Trophoblast cell (in vitro differentiated cells and primary cell): ENCODE data around the gene MAST4.

Experiments used
- DNase-seq, 2 donors: peaks; one replicate each; pipeline ENCODE4 v3.0.0-alpha.2; 2016
- H2AFZ ChIP-seq: 2 replicates; pipeline ENCODE4 v1.6.1; 2013; ENCODE audit warnings: low read length, moderate library complexity, mild to moderate bottlenecking; ENCODE audit not compliant: insufficient read depth, poor library complexity
- H2AK5ac ChIP-seq: 2 replicates; pipeline ENCODE4 v1.6.1; 2013; ENCODE audit warnings: mild to moderate bottlenecking, low read length
- H2BK120ac ChIP-seq: 2 replicates; pipeline ENCODE4 v1.6.1; 2013; ENCODE audit warnings: low read length, mild to moderate bottlenecking, moderate library complexity; ENCODE audit not compliant: insufficient read depth, poor library complexity
- H2BK12ac ChIP-seq: 2 replicates; pipeline ENCODE4 v1.6.1; 2013; ENCODE audit warnings: mild to moderate bottlenecking, low read length, moderate library complexity
- H2BK5ac ChIP-seq: 2 replicates; pipeline ENCODE4 v1.6.1; 2013; ENCODE audit warnings: low read length, low read depth, moderate library complexity, mild to moderate bottlenecking; ENCODE audit not compliant: poor library complexity
- H3K14ac ChIP-seq: 2 replicates; pipeline ENCODE4 v1.6.1; 2013; ENCODE audit warnings: mild to moderate bottlenecking, low read length
- H3K18ac ChIP-seq: 2 replicates; pipeline ENCODE4 v1.6.1; 2013; ENCODE audit warnings: mild to moderate bottlenecking, low read length
- H3K23ac ChIP-seq: 2 replicates; pipeline ENCODE4 v1.6.1; 2013; ENCODE audit warnings: low read length
- H3K27ac ChIP-seq: 2 replicates; pipeline ENCODE4 v1.5.1; 2013; ENCODE audit warnings: low read depth, mild to moderate bottlenecking, inconsistent platforms, low read length, moderate library complexity
- H3K27me3 ChIP-seq: 2 replicates; pipeline ENCODE4 v1.6.1; 2013; ENCODE audit warnings: inconsistent platforms, mild to moderate bottlenecking, low read length, moderate library complexity; ENCODE audit not compliant: insufficient read depth
- H3K36me3 ChIP-seq, 2 experiments: 1 replicate in 1 of 2; 2 replicates in 1 of 2; pipeline ENCODE4 v1.6.1; 2013; ENCODE audit warnings: low read length in 2 of 2, mild to moderate bottlenecking in 2 of 2, moderate library complexity in 1 of 2; ENCODE audit not compliant: insufficient read depth in 2 of 2, control insufficient read depth in 1 of 2
- H3K4ac ChIP-seq: 2 replicates; pipeline ENCODE4 v1.6.1; 2013; ENCODE audit warnings: low read depth, mild to moderate bottlenecking, low read length, moderate library complexity
- H3K4me1 ChIP-seq, 2 experiments: 1 replicate in 1 of 2; 2 replicates in 1 of 2; pipeline ENCODE4 v1.6.1; 2013; ENCODE audit warnings: low read length in 2 of 2, mild to moderate bottlenecking in 2 of 2, moderate library complexity in 1 of 2; ENCODE audit not compliant: insufficient read depth in 2 of 2, control insufficient read depth in 1 of 2
- H3K4me2 ChIP-seq: 2 replicates; pipeline ENCODE4 v1.6.1; 2013; ENCODE audit warnings: inconsistent platforms, mild to moderate bottlenecking, low read length, moderate library complexity
- H3K4me3 ChIP-seq: 2 replicates; pipeline ENCODE4 v1.5.1; 2013; ENCODE audit warnings: mild to moderate bottlenecking, low read depth, low read length, inconsistent platforms
- H3K79me1 ChIP-seq: one replicate; pipeline ENCODE4 v1.6.1; 2013; ENCODE audit warnings: low read length
- H3K79me2 ChIP-seq: 2 replicates; pipeline ENCODE4 v1.6.1; 2013; ENCODE audit warnings: low read length, mild to moderate bottlenecking; ENCODE audit not compliant: control insufficient read depth, insufficient read depth, poor library complexity
- H3K9ac ChIP-seq: 2 replicates; pipeline ENCODE4 v1.6.1; 2013; ENCODE audit warnings: mild to moderate bottlenecking, low read length
- H3K9me3 ChIP-seq: 2 replicates; pipeline ENCODE4 v1.6.1; 2013; ENCODE audit warnings: low read depth, mild to moderate bottlenecking, control low read depth, inconsistent platforms, low read length; ENCODE audit not compliant: insufficient read depth
- H4K12ac ChIP-seq: 2 replicates; pipeline ENCODE4 v1.6.1; 2013; ENCODE audit warnings: low read depth, mild to moderate bottlenecking, low read length, moderate library complexity
- H4K8ac ChIP-seq: 2 replicates; pipeline ENCODE4 v1.6.1; 2013; ENCODE audit warnings: low read depth, mild to moderate bottlenecking, low read length, moderate library complexity
- H4K91ac ChIP-seq: one replicate; pipeline ENCODE4 v1.6.1; 2013; ENCODE audit warnings: low read depth, mild to moderate bottlenecking, low read length, moderate library complexity
- WGBS: extraction: QIAGEN DNeasy Blood & Tissue Kit; methylation state at CpG from one replicate; pipeline ENCODE4 v1.1.7; 2013; ENCODE audit warnings: missing lambda C conversion rate; ENCODE audit not compliant: insufficient read length, insufficient coverage; ENCODE audit errors: extremely low coverage; 5-methylcytosine and 5-hydroxymethylcytosine counted together

Gene MAST4

DNA sequence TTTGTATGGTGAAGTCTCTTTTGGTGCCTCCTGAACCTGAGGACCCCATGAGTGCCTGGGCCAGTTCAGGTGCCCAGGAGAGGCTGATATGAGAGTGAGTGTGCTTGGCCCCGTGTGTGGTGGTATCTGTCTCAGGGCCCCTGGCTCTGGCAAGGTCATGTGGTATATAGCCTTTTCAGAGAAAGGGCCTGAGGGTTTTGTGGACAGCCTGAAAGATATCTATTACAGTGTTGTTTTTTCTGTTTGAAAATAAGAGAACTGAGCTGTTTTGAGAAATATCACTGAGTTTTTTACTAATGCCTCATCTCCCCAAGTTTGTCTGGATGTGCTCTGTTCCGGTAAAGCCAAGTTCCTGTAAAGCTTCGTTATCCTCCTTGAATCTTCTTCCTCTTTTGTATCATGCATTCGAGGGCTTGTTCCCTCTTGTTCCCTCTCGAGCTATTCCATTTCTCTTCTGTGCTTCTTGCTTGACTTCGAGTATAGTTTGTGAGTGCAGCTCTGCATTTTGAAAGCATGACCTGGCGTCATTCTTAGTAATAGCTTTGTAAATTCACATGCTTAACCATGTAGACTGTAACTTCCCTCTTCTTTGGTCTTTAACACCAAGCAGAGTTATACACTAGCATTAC lies 122.3 kb downstream of the MAST4 start:
- H3K14ac ChIP-seq: no peak overlapping the region
- WGBS: no CpG with 5 or more reads among the region's 7 CpGs
- H3K4me2 ChIP-seq: no peak overlapping the region
- H4K8ac ChIP-seq: no peak overlapping the region
- no peak overlapping the region for H3K9ac ChIP-seq
- no peak overlapping the region for H2AFZ ChIP-seq
- no peak overlapping the region for H3K27ac ChIP-seq
- H3K18ac ChIP-seq: no peak overlapping the region
- no peaks in the 10 kb centered on the region for H3K79me1 ChIP-seq
- no peak overlapping the region for H3K4ac ChIP-seq
- H3K4me1 ChIP-seq: peaks cover 0 to 7% of the 10 kb centered on the region in 2 experiments
- H3K79me2 ChIP-seq: no peaks in the 10 kb centered on the region
- H3K23ac ChIP-seq: no peak overlapping the region
- no peak overlapping the region for H2BK120ac ChIP-seq
- no peak overlapping the region for H2AK5ac ChIP-seq
- H3K27me3 ChIP-seq: no peaks in the 10 kb centered on the region
- no peak overlapping the region for H4K12ac ChIP-seq
- H3K4me3 ChIP-seq: no peak overlapping the region
- H3K9me3 ChIP-seq: no peaks in the 10 kb centered on the region
- no peak overlapping the region for H4K91ac ChIP-seq
- H3K36me3 ChIP-seq: no peaks in the 10 kb centered on the region
- no peak overlapping the region for H2BK5ac ChIP-seq
- H2BK12ac ChIP-seq: no peak overlapping the region
- no peak for DNase-seq

DNA sequence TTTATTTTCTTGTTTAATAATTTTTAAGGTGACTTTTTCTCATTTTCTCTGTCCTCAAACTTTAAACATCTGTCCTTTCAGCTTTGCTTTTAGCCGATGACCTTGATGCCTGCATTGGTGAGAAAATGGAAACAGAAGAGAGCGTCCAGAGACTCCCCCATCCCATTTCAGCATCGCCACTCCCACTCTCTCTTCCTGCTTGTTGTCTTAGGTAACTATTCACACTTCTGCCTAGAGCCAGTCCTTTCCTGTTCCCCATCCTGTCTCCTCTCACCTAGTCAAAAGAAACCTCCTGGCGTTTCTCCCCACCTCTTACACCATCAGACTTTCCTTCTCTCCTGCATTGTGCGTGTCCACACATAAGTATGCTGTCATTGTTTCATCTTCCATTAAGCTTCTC lies 124.6 kb downstream of the MAST4 start:
- Histone ChIP-seq H4K91ac (no peak overlapping the region), H2AK5ac (no peak overlapping the region), H3K14ac (no peak overlapping the region), H2AFZ (no peak overlapping the region), H2BK12ac (no peak overlapping the region), H3K23ac (no peak overlapping the region), H3K4me2 (no peak overlapping the region), H2BK5ac (no peak overlapping the region), H3K27me3 (no peaks in the 10 kb centered on the region), H4K12ac (no peak overlapping the region), H3K79me2 (no peaks in the 10 kb centered on the region), H3K9me3 (no peaks in the 10 kb centered on the region), H3K79me1 (no peaks in the 10 kb centered on the region), H3K4ac (no peak overlapping the region), H4K8ac (no peak overlapping the region), H3K36me3 (no peaks in the 10 kb centered on the region), H3K4me1 (peaks cover 0 to 4% of the 10 kb centered on the region in 2 experiments), H3K27ac (no peak overlapping the region), H3K18ac (no peak overlapping the region), H2BK120ac (no peak overlapping the region), H3K4me3 (no peak overlapping the region), H3K9ac (no peak overlapping the region)
- no peak for DNase-seq
- WGBS: no CpG with 5 or more reads among the region's 5 CpGs

DNA sequence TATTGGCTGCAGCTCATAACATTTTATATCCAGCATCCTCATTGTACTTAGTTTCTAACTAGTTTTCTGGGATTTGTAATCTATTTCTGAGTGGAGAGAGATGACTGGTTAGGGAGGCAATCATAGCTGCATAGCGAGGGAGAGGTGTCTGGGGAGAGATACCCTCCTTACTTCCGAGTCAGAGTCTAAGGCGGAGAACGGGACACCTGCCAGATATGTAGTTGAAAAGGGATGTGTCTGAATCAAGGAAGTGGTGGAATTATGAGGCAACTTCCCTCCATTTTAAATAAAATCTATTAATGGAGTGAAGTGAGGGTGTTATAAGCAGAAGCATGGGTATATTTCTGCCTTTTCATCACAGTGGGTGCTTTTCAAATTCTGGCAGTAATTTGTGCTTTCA lies 126.5 kb downstream of the MAST4 start:
- no CpG with 5 or more reads among the region's 4 CpGs for WGBS
- Histone ChIP-seq H3K4me3 (no peak overlapping the region), H3K79me2 (no peaks in the 10 kb centered on the region), H3K27ac (no peak overlapping the region), H3K36me3 (no peaks in the 10 kb centered on the region), H3K23ac (no peak overlapping the region), H3K14ac (no peak overlapping the region), H3K18ac (no peak overlapping the region), H4K12ac (no peak overlapping the region), H2AK5ac (no peak overlapping the region), H3K9ac (no peak overlapping the region), H3K4me2 (no peak overlapping the region), H2AFZ (no peak overlapping the region), H4K91ac (no peak overlapping the region), H4K8ac (no peak overlapping the region), H3K27me3 (no peaks in the 10 kb centered on the region), H2BK12ac (no peak overlapping the region), H3K4ac (no peak overlapping the region), H2BK120ac (no peak overlapping the region), H2BK5ac (no peak overlapping the region), H3K4me1 (peaks cover 0 to 4% of the 10 kb centered on the region in 2 experiments), H3K79me1 (no peaks in the 10 kb centered on the region), H3K9me3 (no peaks in the 10 kb centered on the region)
- no peak for DNase-seq

DNA sequence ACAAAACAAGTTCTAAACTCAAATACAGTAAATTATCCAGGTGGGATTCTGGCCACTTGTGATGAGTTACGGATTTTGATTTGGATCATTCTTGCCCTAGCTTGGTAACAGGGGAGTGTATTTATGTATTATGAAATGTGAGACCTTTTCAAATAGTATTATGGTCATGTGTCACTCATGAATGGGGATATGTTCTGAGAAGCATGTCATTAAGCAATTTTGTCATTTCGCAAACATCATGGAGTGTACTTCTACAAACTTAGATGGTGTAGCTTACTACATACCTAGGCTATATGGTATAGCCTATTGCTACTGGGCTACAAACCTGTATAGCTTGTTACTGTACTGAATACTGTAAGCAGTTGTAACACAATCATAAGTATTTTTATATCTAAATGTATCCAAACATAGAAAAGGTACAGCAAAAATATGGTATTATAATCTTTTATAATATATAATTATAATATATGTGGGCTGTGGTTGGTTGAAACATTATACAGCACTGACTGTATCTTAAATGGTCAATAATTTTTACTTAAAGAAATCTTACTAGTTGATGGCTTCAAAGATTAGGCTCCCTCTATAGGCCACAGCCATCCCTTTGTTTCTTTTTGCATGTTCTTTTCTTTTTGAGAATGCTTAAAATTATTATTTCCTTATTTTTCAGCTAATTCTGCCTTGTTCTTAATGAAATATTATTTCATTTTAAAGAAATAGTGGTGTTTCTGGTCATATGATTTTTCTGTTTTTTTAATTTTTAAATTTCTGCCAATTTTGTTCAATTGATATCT lies 128.4 kb downstream of the MAST4 start:
- Histone ChIP-seq H3K27me3 (no peaks in the 10 kb centered on the region), H3K4me3 (no peak overlapping the region), H2AFZ (no peak overlapping the region), H3K23ac (no peak overlapping the region), H4K12ac (no peak overlapping the region), H3K4ac (no peak overlapping the region), H4K8ac (no peak overlapping the region), H3K36me3 (no peaks in the 10 kb centered on the region), H2BK12ac (no peak overlapping the region), H3K4me1 (no peaks in the 10 kb centered on the region), H4K91ac (no peak overlapping the region), H3K4me2 (no peak overlapping the region), H3K79me2 (no peaks in the 10 kb centered on the region), H3K18ac (no peak overlapping the region), H3K9ac (no peak overlapping the region), H2BK120ac (no peak overlapping the region), H2AK5ac (no peak overlapping the region), H3K14ac (no peak overlapping the region), H2BK5ac (no peak overlapping the region), H3K27ac (no peak overlapping the region), H3K79me1 (no peaks in the 10 kb centered on the region), H3K9me3 (no peaks in the 10 kb centered on the region)
- WGBS: no CpG with 5 or more reads among the region's 2 CpGs
- peak in 1 of 2 donors; percentile 21 for DNase-seq
